Esophagus muscularis mucosa (tissue), 3 donors: Measurements from ENCODE around the gene PCDHGC5.

Source experiments
- POLR2A ChIP-seq: fragments of 450-650 bp; IDR thresholded peaks from one replicate; pipeline ENCODE4 v1.6.1; 2017; ENCODE audit warnings: antibody characterized with exemption, moderate library complexity, mild to moderate bottlenecking, low read depth
- TF ChIP-seq, protein P1 (sequence below), 3 experiments: fragments of 200-600 bp in 2 of 3; fragments of 450-650 bp in 1 of 3; sonication (generic) in 2 of 3; IDR thresholded peaks; one replicate each; pipeline ENCODE4 v1.5.1; 2017 to 2019; ENCODE audit warnings: antibody characterized with exemption in 3 of 3, mild to moderate bottlenecking in 2 of 3, moderate library complexity in 1 of 3

DNA sequence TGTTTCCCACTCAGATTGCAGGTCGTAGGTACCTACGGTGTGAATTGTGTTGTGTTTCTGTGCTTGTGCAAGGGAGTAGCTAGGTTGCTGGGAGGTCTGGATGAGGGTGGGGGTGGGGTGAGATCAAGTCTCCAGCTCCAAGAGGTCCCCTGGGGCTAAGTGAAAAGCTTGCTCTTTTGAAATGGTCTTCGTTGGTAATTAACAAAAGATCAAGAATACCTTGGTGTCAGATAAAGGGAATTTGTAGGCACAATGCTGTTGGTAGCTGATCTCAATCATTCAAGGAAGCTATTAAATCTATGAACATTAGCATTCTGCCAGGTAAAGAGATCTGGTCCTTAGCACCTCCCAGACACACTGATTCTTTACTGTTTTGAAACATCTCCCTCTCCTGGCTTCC, 5.0 kb upstream of the PCDHGC5 start:
- no peak for TF ChIP-seq POLR2A
- TF ChIP-seq, protein P1, sequence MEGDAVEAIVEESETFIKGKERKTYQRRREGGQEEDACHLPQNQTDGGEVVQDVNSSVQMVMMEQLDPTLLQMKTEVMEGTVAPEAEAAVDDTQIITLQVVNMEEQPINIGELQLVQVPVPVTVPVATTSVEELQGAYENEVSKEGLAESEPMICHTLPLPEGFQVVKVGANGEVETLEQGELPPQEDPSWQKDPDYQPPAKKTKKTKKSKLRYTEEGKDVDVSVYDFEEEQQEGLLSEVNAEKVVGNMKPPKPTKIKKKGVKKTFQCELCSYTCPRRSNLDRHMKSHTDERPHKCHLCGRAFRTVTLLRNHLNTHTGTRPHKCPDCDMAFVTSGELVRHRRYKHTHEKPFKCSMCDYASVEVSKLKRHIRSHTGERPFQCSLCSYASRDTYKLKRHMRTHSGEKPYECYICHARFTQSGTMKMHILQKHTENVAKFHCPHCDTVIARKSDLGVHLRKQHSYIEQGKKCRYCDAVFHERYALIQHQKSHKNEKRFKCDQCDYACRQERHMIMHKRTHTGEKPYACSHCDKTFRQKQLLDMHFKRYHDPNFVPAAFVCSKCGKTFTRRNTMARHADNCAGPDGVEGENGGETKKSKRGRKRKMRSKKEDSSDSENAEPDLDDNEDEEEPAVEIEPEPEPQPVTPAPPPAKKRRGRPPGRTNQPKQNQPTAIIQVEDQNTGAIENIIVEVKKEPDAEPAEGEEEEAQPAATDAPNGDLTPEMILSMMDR (IDR thresholded peaks at IDR 0.05) = no peak
